ENCODE data around the gene MPL. TPM values are rescaled to one million over a fixed set of nuclear protein-coding genes. Genes with fewer than 3 reads are reported as not detected.

The MPL gene
- total RNA-seq, 1 donor from 2014 or later, result not detected

DNA sequence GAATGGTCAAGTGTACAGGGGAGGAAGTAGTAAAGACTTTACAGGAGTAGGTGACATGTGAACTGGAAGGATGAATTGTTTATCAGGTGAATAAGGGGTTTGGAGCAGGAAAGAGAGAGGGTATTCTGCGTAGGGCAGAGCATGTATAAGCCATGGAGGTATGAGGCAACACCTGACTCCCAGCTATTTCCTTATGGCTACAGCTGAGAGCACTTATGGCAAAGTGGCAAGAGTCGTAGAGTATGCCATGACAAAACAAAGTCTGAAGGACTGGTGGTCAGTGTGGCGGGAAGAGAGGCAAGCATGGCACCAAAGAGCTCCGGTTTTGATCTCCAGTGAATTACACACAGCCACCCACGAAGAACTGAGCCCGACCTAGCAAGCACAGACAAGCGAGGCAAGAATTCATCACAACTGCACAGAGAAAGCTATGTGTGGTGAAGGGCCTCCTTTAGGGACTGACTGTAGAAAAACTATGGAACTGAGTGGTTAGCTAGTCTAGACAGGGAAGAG, 39.2 kb downstream of the MPL start:
- Histone ChIP-seq H3K36me3 (ENCODE audit: insufficient read depth, low read length) (peaks cover 7% of the 10 kb centered on the region), H4K20me1 (ENCODE audit: insufficient read depth, low read length) (no peaks in the 10 kb centered on the region), H3K27me3 (ENCODE audit: insufficient read depth, low read length) (no peaks in the 10 kb centered on the region), H3K4me2 (ENCODE audit: low read length) (no peak overlapping the region), H3K79me2 (ENCODE audit: insufficient read depth, low read length) (no peaks in the 10 kb centered on the region), H3K27ac (ENCODE audit: low read depth, low read length) (no peak overlapping the region), H3K4me3 (ENCODE audit: insufficient read depth, low read depth, low read length) (no peak overlapping the region), H3K9me3 (ENCODE audit: insufficient read depth, low read depth, low read length) (no peaks in the 10 kb centered on the region), H2AFZ (ENCODE audit: low read depth, low read length) (no peak overlapping the region), H3K9ac (ENCODE audit: low read length) (no peak overlapping the region), H3K4me1 (ENCODE audit: insufficient read depth, low read length) (peaks cover 19% of the 10 kb centered on the region)
- Mint-ChIP-seq H3K36me3 (ENCODE audit: low read depth, unreplicated experiment) (peaks cover 10% of the 10 kb centered on the region), H3K9me3 (ENCODE audit: unreplicated experiment) (no peaks in the 10 kb centered on the region), H3K4me3 (ENCODE audit: unreplicated experiment) (no peak overlapping the region), H3K4me1 (ENCODE audit: low read depth, unreplicated experiment) (peaks cover 3% of the 10 kb centered on the region), H3K27ac (ENCODE audit: unreplicated experiment) (no peak overlapping the region), H3K27me3 (ENCODE audit: low read depth, unreplicated experiment) (no peaks in the 10 kb centered on the region)
- TF ChIP-seq, protein P1, sequence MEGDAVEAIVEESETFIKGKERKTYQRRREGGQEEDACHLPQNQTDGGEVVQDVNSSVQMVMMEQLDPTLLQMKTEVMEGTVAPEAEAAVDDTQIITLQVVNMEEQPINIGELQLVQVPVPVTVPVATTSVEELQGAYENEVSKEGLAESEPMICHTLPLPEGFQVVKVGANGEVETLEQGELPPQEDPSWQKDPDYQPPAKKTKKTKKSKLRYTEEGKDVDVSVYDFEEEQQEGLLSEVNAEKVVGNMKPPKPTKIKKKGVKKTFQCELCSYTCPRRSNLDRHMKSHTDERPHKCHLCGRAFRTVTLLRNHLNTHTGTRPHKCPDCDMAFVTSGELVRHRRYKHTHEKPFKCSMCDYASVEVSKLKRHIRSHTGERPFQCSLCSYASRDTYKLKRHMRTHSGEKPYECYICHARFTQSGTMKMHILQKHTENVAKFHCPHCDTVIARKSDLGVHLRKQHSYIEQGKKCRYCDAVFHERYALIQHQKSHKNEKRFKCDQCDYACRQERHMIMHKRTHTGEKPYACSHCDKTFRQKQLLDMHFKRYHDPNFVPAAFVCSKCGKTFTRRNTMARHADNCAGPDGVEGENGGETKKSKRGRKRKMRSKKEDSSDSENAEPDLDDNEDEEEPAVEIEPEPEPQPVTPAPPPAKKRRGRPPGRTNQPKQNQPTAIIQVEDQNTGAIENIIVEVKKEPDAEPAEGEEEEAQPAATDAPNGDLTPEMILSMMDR (IDR thresholded peaks at IDR 0.05; ENCODE audit: insufficient read depth, low read depth, low read length), result no peak
- TF ChIP-seq EZH2 (IDR thresholded peaks at IDR 0.05; ENCODE audit: insufficient read depth, low read length), result no peak
- no peak for FAIRE-seq
- no peak for DNase-seq (ENCODE audit: low read depth)

DNA sequence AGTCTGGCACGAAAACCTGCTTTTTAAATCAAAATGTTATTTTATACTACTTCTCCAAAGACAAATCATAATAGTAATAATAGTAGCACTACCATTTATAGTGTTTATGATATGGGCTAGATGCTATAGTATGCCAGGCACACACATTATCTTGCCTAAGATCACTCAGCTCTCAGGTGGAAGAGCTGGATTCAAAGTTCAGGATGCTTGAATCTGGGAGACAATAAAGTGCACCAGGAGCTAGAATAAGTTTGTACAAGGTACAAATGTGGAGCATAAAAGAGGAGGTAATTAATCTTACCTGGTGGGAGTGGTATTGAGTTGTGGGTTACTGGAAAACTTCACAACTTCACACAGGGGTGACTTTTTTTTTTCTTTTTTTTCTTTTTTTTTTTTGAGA, 40.2 kb downstream of the MPL start:
- Histone ChIP-seq H3K36me3 (ENCODE audit: insufficient read depth, low read length) (peaks cover 13% of the 10 kb centered on the region), H3K79me2 (ENCODE audit: insufficient read depth, low read length) (no peaks in the 10 kb centered on the region)
- TF ChIP-seq, protein P1 (IDR thresholded peaks at IDR 0.05; ENCODE audit: insufficient read depth, low read depth, low read length), result no peak
- TF ChIP-seq EZH2 (IDR thresholded peaks at IDR 0.05; ENCODE audit: insufficient read depth, low read length), result no peak

DNA sequence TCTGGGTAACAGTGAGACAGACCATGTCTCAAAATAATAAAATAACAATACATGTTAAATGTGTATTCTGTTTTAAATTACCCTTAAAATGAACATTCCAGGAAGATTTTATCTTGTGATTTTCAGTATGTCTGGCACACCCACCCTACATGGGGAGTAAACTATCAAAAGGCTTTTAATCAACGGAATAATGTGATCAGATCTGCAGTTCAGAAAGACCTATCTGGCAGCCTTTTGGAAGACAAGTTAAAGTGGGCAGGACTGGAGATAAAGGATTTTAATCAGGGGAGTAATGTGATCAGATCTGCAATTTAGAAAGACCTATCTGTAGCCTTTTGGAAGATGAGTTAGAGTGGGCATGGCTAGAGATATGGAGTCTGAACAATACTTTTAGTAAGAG, 41.9 kb downstream of the MPL start:
- TF ChIP-seq EZH2 (IDR thresholded peaks at IDR 0.05; ENCODE audit: insufficient read depth, low read length), result no peak
- TF ChIP-seq, protein P1 (IDR thresholded peaks at IDR 0.05; ENCODE audit: insufficient read depth, low read depth, low read length), result no peak
- Mint-ChIP-seq H3K27me3 (ENCODE audit: low read depth, unreplicated experiment) (no peaks in the 10 kb centered on the region), H3K9me3 (ENCODE audit: unreplicated experiment) (no peaks in the 10 kb centered on the region), H3K4me1 (ENCODE audit: low read depth, unreplicated experiment) (peaks cover 6% of the 10 kb centered on the region), H3K36me3 (ENCODE audit: low read depth, unreplicated experiment) (peaks cover 16% of the 10 kb centered on the region), H3K27ac (ENCODE audit: unreplicated experiment) (no peak overlapping the region), H3K4me3 (ENCODE audit: unreplicated experiment) (no peak overlapping the region)
- H3K4me1 ChIP-seq (ENCODE audit: insufficient read depth, low read length), result no peaks in the 10 kb centered on the region
- no peak overlapping the region for H3K4me3 ChIP-seq (ENCODE audit: insufficient read depth, low read depth, low read length)
- no peaks in the 10 kb centered on the region for H3K79me2 ChIP-seq (ENCODE audit: insufficient read depth, low read length)
- H4K20me1 ChIP-seq (ENCODE audit: insufficient read depth, low read length), result no peaks in the 10 kb centered on the region
- no peak overlapping the region for H3K9ac ChIP-seq (ENCODE audit: low read length)
- H3K27me3 ChIP-seq (ENCODE audit: insufficient read depth, low read length), result no peaks in the 10 kb centered on the region
- peaks cover 29% of the 10 kb centered on the region for H3K36me3 ChIP-seq (ENCODE audit: insufficient read depth, low read length)
- H3K9me3 ChIP-seq (ENCODE audit: insufficient read depth, low read depth, low read length), result no peaks in the 10 kb centered on the region
- H2AFZ ChIP-seq (ENCODE audit: low read depth, low read length), result no peak overlapping the region
- H3K27ac ChIP-seq (ENCODE audit: low read depth, low read length), result no peak overlapping the region
- FAIRE-seq (no peak), DNase-seq (ENCODE audit: low read depth) (no peak)
- no peak overlapping the region for H3K4me2 ChIP-seq (ENCODE audit: low read length)

More for the DNA sequence above, 40.2 kb downstream of the MPL start:
- no peaks in the 10 kb centered on the region for H3K27me3 Mint-ChIP-seq (ENCODE audit: low read depth, unreplicated experiment)
- no peak for DNase-seq (ENCODE audit: low read depth)
- FAIRE-seq, result no peak
- H3K4me3 Mint-ChIP-seq (ENCODE audit: unreplicated experiment), result no peak overlapping the region
- peaks cover 10% of the 10 kb centered on the region for H3K36me3 Mint-ChIP-seq (ENCODE audit: low read depth, unreplicated experiment)
- peaks cover 6% of the 10 kb centered on the region for H3K4me1 Mint-ChIP-seq (ENCODE audit: low read depth, unreplicated experiment)
- Histone ChIP-seq H4K20me1 (ENCODE audit: insufficient read depth, low read length) (no peaks in the 10 kb centered on the region), H3K4me1 (ENCODE audit: insufficient read depth, low read length) (peaks cover 11% of the 10 kb centered on the region), H3K9ac (ENCODE audit: low read length) (no peak overlapping the region), H3K4me2 (ENCODE audit: low read length) (no peak overlapping the region), H3K27me3 (ENCODE audit: insufficient read depth, low read length) (no peaks in the 10 kb centered on the region), H3K27ac (ENCODE audit: low read depth, low read length) (no peak overlapping the region), H3K4me3 (ENCODE audit: insufficient read depth, low read depth, low read length) (no peak overlapping the region), H2AFZ (ENCODE audit: low read depth, low read length) (no peak overlapping the region), H3K9me3 (ENCODE audit: insufficient read depth, low read depth, low read length) (no peaks in the 10 kb centered on the region)
- no peak overlapping the region for H3K27ac Mint-ChIP-seq (ENCODE audit: unreplicated experiment)
- H3K9me3 Mint-ChIP-seq (ENCODE audit: unreplicated experiment), result no peaks in the 10 kb centered on the region

Data from astrocyte (in vitro differentiated cells and primary cell).